Central memory CD8-positive, alpha-beta T cell (primary cell): ENCODE results near the gene PPDPF.

Experiments used
- ATAC-seq: fragments of 150-1000 bp; cut with Tn5 transposase; replicated peaks from 2 replicates; pipeline ENCODE4 v1.10.0; 2022; ENCODE audit warnings: mild to moderate bottlenecking, moderate FRiP score, moderate number of reproducible peaks; ENCODE audit not compliant: poor library complexity, severe bottlenecking; ENCODE audit errors: extremely low read depth
- DNase-seq, 2 donors: peaks; one replicate each; pipeline ENCODE4 v3.0.0; 2021; ENCODE audit warnings: low spot score in 2 of 2
- H3K27ac Mint-ChIP-seq: one replicate; pipeline ENCODE4 v1.8.0; 2022; ENCODE audit warnings: low read depth, mild to moderate bottlenecking, moderate library complexity, mixed read lengths
- H3K27me3 Mint-ChIP-seq: one replicate; pipeline ENCODE4 v1.8.0; 2022; ENCODE audit warnings: mixed read lengths
- H3K36me3 Mint-ChIP-seq: one replicate; pipeline ENCODE4 v1.8.0; 2022; ENCODE audit warnings: mild to moderate bottlenecking, moderate library complexity, mixed read lengths; ENCODE audit not compliant: insufficient read depth
- H3K4me1 Mint-ChIP-seq: one replicate; pipeline ENCODE4 v1.8.0; 2022; ENCODE audit warnings: mixed read lengths
- H3K4me3 Mint-ChIP-seq: one replicate; pipeline ENCODE4 v1.8.0; 2022; ENCODE audit warnings: mild to moderate bottlenecking, moderate library complexity, mixed read lengths
- H3K9me3 Mint-ChIP-seq: one replicate; pipeline ENCODE4 v1.8.0; 2022; ENCODE audit warnings: mixed read lengths

The PPDPF gene

DNA sequence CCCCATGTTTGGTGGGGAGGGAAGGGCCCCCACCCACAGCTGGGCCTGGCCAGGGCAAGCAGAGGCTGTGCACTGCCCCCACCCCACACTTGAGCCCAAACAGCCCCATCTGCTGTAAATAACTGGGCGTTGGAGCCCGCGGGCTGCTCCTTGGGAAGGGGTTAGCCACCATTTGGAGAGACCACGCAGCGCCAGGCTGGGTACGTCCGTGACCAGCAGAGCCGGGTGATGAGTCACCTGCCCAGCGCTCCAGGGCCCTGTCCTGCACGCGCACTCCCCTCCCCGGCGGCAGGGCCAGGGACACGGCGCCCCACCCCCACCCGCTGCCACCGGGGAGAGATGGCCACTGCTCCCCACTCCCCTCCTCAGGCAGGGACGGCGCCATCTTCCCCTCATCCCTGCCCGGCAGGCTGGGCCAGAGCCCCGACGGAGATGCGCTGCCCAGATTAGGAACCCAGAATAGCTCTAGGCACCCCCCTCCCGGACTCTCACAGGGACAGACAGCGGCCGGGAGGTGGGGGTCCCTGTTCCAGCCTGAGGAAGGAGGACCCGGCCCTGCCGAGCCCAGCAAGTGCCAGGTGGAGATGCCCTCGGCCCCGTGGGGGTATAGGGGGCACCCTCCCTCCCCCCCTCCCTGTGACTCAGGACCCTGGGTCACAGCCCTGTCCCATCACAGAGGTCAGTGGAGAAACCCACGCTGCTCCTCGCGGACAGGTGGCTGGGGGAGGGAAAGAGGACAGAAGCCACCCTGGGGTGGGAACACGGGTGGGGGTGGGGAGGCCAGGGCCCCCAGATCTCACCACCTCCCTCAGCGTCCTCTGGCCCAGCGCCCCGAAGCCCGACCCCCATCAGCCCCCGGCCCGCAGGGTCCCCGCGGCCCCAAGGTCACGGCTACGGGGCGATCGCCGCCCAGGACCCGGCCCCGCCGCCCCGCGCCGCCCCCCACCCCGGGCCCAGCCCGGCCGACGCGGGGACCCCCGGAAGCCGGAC lies 22.3 kb upstream of the PPDPF start:
- peak overlapping the region; percentile 35 for H3K27ac Mint-ChIP-seq
- no peak for DNase-seq
- no peaks in the 10 kb centered on the region for H3K9me3 Mint-ChIP-seq
- ATAC-seq, result no peak
- peak overlapping the region; percentile 31 for H3K4me3 Mint-ChIP-seq
- H3K27me3 Mint-ChIP-seq, result peaks cover 12% of the 10 kb centered on the region
- H3K36me3 Mint-ChIP-seq, result peaks cover 2% of the 10 kb centered on the region
- no peaks in the 10 kb centered on the region for H3K4me1 Mint-ChIP-seq

- H3K4me3 Mint-ChIP-seq, result peak within 1 kb of the TSS; percentile 31
- peak within 1 kb of the TSS; percentile 35 for H3K27ac Mint-ChIP-seq
- no peaks in the 10 kb centered on the region for H3K9me3 Mint-ChIP-seq
- peak; percentile 47 for ATAC-seq
- H3K36me3 Mint-ChIP-seq, result peaks cover 2% of the 10 kb centered on the region
- H3K4me1 Mint-ChIP-seq, result no peaks in the 10 kb centered on the region
- DNase-seq, result no peak
- peaks cover 12% of the 10 kb centered on the region for H3K27me3 Mint-ChIP-seq
Observed at GRCh38 chr20:63498960-63499337, 21.6 kb upstream of the PPDPF start, which contains the start of gene EEF1A2. TSS of gene EEF1A2 (minus strand) at chr20:63499083. CDS start at chr20:63497763, 1,320 bp downstream.

DNA sequence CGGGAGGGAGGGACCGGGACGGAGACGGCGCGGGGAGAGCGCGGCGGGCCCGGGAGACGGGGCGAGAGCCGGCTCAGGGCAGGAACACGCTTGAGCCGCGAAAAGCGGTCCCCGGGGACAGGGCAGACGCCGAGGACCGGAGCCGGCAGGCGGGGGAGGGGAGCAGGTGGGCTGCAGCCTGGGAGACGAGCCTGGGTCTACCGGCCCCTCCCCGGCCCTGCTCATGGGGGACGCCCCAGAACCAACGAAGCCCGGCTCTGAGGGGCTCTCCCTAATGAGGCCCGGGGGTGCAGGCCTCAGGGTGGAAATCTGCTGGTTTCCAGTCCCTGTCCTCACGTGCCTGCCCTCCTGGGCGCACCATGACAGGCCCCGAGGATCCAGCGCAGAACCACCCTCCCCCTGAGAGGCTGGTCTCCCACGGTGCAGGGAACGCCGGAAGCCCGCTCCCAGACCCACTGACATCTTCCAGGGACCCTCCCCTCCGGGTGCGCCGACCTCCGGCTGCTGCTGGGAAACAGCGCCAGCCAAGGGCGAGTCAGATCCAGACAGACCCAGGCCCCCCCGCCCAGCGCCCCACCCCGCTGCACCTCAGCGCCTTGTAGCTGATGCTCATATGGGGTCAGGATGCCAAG lies 21.1 kb upstream of the PPDPF start:
- Mint-ChIP-seq H3K36me3 (peaks cover 2% of the 10 kb centered on the region), H3K9me3 (no peaks in the 10 kb centered on the region), H3K27ac (no peak overlapping the region), H3K4me1 (no peaks in the 10 kb centered on the region), H3K4me3 (no peak overlapping the region), H3K27me3 (peaks cover 12% of the 10 kb centered on the region)
- ATAC-seq, result no peak
- DNase-seq, result no peak

GRCh38 chr20:63500151-63500901 lies 20.2 kb upstream of the PPDPF start:
- no peak overlapping the region for H3K27ac Mint-ChIP-seq
- no peaks in the 10 kb centered on the region for H3K4me1 Mint-ChIP-seq
- no peaks in the 10 kb centered on the region for H3K9me3 Mint-ChIP-seq
- no peak overlapping the region for H3K4me3 Mint-ChIP-seq
- DNase-seq, result no peak
- peaks cover 2% of the 10 kb centered on the region for H3K36me3 Mint-ChIP-seq
- peaks cover 20% of the 10 kb centered on the region for H3K27me3 Mint-ChIP-seq
- ATAC-seq, result no peak

GRCh38 chr20:63500902-63501817 lies 19.4 kb upstream of the PPDPF start:
- DNase-seq (no peak), ATAC-seq (no peak)
- Mint-ChIP-seq H3K4me1 (no peaks in the 10 kb centered on the region), H3K4me3 (no peak overlapping the region), H3K27me3 (peaks cover 23% of the 10 kb centered on the region), H3K9me3 (no peaks in the 10 kb centered on the region), H3K27ac (no peak overlapping the region), H3K36me3 (peaks cover 2% of the 10 kb centered on the region)

GRCh38 chr20:63501818-63502670 lies 18.5 kb upstream of the PPDPF start:
- DNase-seq (no peak), ATAC-seq (no peak)
- no peaks in the 10 kb centered on the region for H3K4me1 Mint-ChIP-seq
- H3K27ac Mint-ChIP-seq, result no peak overlapping the region
- no peak overlapping the region for H3K4me3 Mint-ChIP-seq
- no peaks in the 10 kb centered on the region for H3K9me3 Mint-ChIP-seq
- H3K27me3 Mint-ChIP-seq, result peaks cover 28% of the 10 kb centered on the region
- H3K36me3 Mint-ChIP-seq, result peaks cover 2% of the 10 kb centered on the region

DNA sequence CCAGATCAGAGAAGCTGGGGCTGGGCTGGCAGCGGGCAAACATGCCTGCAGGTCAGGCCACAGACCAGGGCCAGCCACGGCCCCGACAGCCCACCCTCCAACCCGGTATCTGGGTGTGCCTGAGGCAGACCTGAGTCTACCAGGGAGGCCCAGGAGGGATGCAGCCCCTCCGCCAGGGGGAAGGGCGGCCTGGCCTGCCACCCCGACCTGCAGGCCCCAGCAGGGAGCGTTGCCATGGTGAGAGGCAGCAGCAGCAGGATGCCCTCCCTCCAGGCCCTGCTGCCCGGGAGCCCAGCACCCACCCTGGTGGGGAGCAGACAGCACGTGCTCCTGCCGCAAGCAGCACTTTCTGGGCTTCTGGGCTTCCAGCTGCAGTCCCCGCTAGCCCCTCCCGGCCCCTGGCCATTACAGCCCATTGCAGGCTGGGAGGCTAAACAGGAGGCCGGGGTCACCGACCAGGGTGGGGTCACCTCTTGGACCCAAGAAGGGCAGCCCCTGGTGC lies 17.8 kb upstream of the PPDPF start:
- H3K9me3 Mint-ChIP-seq, result no peaks in the 10 kb centered on the region
- DNase-seq (no peak), ATAC-seq (no peak)
- H3K4me1 Mint-ChIP-seq, result no peaks in the 10 kb centered on the region
- peaks cover 25% of the 10 kb centered on the region for H3K27me3 Mint-ChIP-seq
- peaks cover 2% of the 10 kb centered on the region for H3K36me3 Mint-ChIP-seq
- H3K27ac Mint-ChIP-seq, result no peak overlapping the region
- H3K4me3 Mint-ChIP-seq, result no peak overlapping the region

DNA sequence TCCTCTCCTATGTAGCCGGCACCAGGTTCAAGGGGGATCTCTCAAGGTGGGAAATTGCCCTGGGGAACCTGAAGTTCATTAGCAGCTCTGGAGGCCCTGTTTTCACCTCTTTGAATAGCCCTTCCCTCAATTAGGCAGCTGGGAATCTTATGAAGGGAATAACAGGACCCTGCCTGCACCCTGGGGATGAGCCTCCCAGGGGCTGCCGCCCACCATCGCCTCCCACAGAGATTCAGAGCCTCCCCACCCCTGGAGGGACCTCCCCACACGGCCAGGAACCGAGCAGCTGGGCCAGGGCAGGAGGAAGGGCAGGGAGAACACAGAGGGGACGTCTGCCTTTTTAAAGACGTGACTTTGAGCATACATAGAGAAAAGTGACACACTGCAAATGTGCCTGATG lies 17.0 kb upstream of the PPDPF start:
- ATAC-seq (no peak), DNase-seq (no peak)
- Mint-ChIP-seq H3K9me3 (no peaks in the 10 kb centered on the region), H3K4me1 (no peaks in the 10 kb centered on the region), H3K27ac (no peak overlapping the region), H3K27me3 (peaks cover 31% of the 10 kb centered on the region), H3K36me3 (peaks cover 1% of the 10 kb centered on the region), H3K4me3 (no peak overlapping the region)

DNA sequence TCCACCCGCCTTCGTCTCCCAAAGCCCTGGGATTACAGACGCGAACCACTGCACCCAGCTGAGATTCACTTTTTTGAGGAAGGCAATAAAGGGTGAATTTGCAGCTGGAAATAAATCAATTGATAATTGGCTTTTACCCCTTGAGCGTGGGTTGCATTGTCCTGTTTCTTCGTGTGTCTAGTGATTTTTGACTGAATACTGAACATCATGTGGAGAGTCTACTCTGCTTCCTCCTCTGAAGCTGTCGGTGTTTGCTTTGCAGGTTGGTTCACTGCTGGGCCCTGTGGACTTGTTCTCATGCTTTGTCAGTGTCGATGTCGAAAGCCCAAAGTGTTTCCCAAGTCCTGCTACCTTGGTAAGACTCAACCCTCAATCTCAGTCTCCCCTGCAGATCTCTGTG lies 15.9 kb upstream of the PPDPF start:
- Mint-ChIP-seq H3K4me1 (no peaks in the 10 kb centered on the region), H3K36me3 (peaks cover 1% of the 10 kb centered on the region), H3K4me3 (no peak overlapping the region), H3K9me3 (no peaks in the 10 kb centered on the region), H3K27me3 (peaks cover 42% of the 10 kb centered on the region), H3K27ac (no peak overlapping the region)
- ATAC-seq (no peak), DNase-seq (no peak)

GRCh38 chr20:63505281-63505680 lies 15.3 kb upstream of the PPDPF start:
- DNase-seq (no peak), ATAC-seq (no peak)
- Mint-ChIP-seq H3K4me3 (no peak overlapping the region), H3K9me3 (no peaks in the 10 kb centered on the region), H3K27me3 (peaks cover 48% of the 10 kb centered on the region), H3K36me3 (no peaks in the 10 kb centered on the region), H3K4me1 (no peaks in the 10 kb centered on the region), H3K27ac (no peak overlapping the region)

- Mint-ChIP-seq H3K27me3 (peaks cover 53% of the 10 kb centered on the region), H3K36me3 (no peaks in the 10 kb centered on the region), H3K9me3 (no peaks in the 10 kb centered on the region), H3K27ac (no peak overlapping the region), H3K4me3 (no peak overlapping the region), H3K4me1 (no peaks in the 10 kb centered on the region)
- DNase-seq (no peak), ATAC-seq (no peak)
Observed at GRCh38 chr20:63505723-63506122, 14.8 kb upstream of the PPDPF start.
